Fibroblast of pulmonary artery (primary cell): Measurements from ENCODE around the gene ARHGEF39.

Experiments
- DNase-seq: peaks from one replicate; pipeline ENCODE4 v3.0.0-alpha.2; 2010; ENCODE audit warnings: low read depth
- H3K4me3 ChIP-seq: replicated peaks from 2 replicates; pipeline ENCODE4 v1.5.1; 2011; ENCODE audit warnings: low read depth, mild to moderate bottlenecking, control low read depth, low read length, moderate library complexity
- CTCF ChIP-seq: IDR thresholded peaks from 2 replicates; pipeline ENCODE4 v1.5.1; 2011; ENCODE audit warnings: mild to moderate bottlenecking, control low read depth, low read length, inconsistent platforms; ENCODE audit errors: missing control alignments

Gene ARHGEF39

GRCh38 chr9:35675732-35676392 is 10.9 kb upstream of the ARHGEF39 start:
- H3K4me3 ChIP-seq = peak overlapping the region; percentile 54
- no peak for DNase-seq
- no peak for TF ChIP-seq CTCF

GRCh38 chr9:35675204-35675603 is 10.2 kb upstream of the ARHGEF39 start:
- H3K4me3 ChIP-seq = peak overlapping the region; percentile 54
- no peak for DNase-seq
- TF ChIP-seq CTCF = no peak

GRCh38 chr9:35674025-35674361 is 9.0 kb upstream of the ARHGEF39 start:
- H3K4me3 ChIP-seq = no peak overlapping the region
- DNase-seq = no peak
- no peak for TF ChIP-seq CTCF

- no peak for DNase-seq
- no peak for TF ChIP-seq CTCF
- H3K4me3 ChIP-seq = no peak within 1 kb of the TSS
Observed at GRCh38 chr9:35673132-35674024, 8.4 kb upstream of the ARHGEF39 start, which contains the start of gene CA9. Gene CA9 (plus strand): TSS chr9:35673928. CDS start chr9:35673960, 32 bp downstream.

GRCh38 chr9:35669331-35670145 is 4.5 kb upstream of the ARHGEF39 start:
- no peak for DNase-seq
- no peak overlapping the region for H3K4me3 ChIP-seq
- TF ChIP-seq CTCF = no peak

GRCh38 chr9:35667939-35668338 is 2.9 kb upstream of the ARHGEF39 start:
- no peak for DNase-seq
- no peak for TF ChIP-seq CTCF
- H3K4me3 ChIP-seq = no peak overlapping the region
